H1 (cell line): ENCODE results near the gene LRRC40. TPM values are rescaled to one million over a fixed set of nuclear protein-coding genes. Genes with fewer than 3 reads are reported as not detected.

Experiments used
- CTCF ChIA-PET: fragments of 300-600 bp; sonication (Branson Sonifier 250); formaldehyde crosslinking; loops from one replicate; lab custom pipeline; 2021; ENCODE audit not compliant: partially characterized antibody; lab: Charles Lee
- POLR2A ChIA-PET: fragments of 300-600 bp; sonication (Branson Sonifier 250); formaldehyde crosslinking; loops from one replicate; lab custom pipeline; 2021; ENCODE audit warnings: inconsistent platforms; ENCODE audit not compliant: partially characterized antibody; lab: Charles Lee
- DNase-seq, 2 experiments: peaks; one replicate each; pipeline versions ENCODE4 v3.0.0 to v3.0.0-alpha.2; 2010 to 2022; ENCODE audit warnings: low spot score in 2 of 2, low read depth in 1 of 2, mixed read lengths in 1 of 2
- FAIRE-seq: peaks from 2 replicates; lab custom pipeline; 2011; peaks lifted over from hg19 to GRCh38; lab: Jason Lieb, UNC
- H2AFZ ChIP-seq: 2 replicates; pipeline ENCODE4 v1.8.1; 2012; ENCODE audit warnings: low read length, inconsistent platforms
- H2AK5ac ChIP-seq: 2 replicates; pipeline ENCODE4 v1.6.1; 2013; ENCODE audit warnings: low read depth, low read length
- H2BK120ac ChIP-seq: replicated peaks from 2 replicates; pipeline ENCODE3; 2013; ENCODE audit warnings: low read depth, low read length, inconsistent platforms
- H2BK12ac ChIP-seq: 2 replicates; pipeline ENCODE4 v1.6.1; 2013; ENCODE audit warnings: low read depth, low read length
- H2BK15ac ChIP-seq: 2 replicates; pipeline ENCODE4 v1.6.1; 2013; ENCODE audit warnings: low read length
- H2BK20ac ChIP-seq: 2 replicates; pipeline ENCODE4 v1.6.1; 2013; ENCODE audit warnings: low read length
- H2BK5ac ChIP-seq: 2 replicates; pipeline ENCODE4 v1.6.1; 2013; ENCODE audit warnings: low read depth, low read length
- H3K14ac ChIP-seq: 2 replicates; pipeline ENCODE4 v1.6.1; 2013; ENCODE audit warnings: inconsistent platforms; ENCODE audit not compliant: insufficient read length
- H3K18ac ChIP-seq: 2 replicates; pipeline ENCODE4 v1.6.1; 2013; ENCODE audit warnings: low read length; ENCODE audit errors: extremely low read depth
- H3K23ac ChIP-seq: 2 replicates; pipeline ENCODE4 v1.6.1; 2013; ENCODE audit warnings: inconsistent platforms; ENCODE audit not compliant: insufficient read length
- H3K23me2 ChIP-seq: 2 replicates; pipeline ENCODE4 v1.6.1; 2013; ENCODE audit warnings: low read depth, low read length
- H3K27ac ChIP-seq: 2 replicates; pipeline ENCODE4 v1.6.1; 2011; ENCODE audit warnings: low read depth, low read length, inconsistent platforms
- H3K27me3 ChIP-seq, 4 experiments: replicated peaks in 1 of 4; 1 replicate in 1 of 4; 2 replicates in 3 of 4; pipeline versions ENCODE4 v1.6.1 to v1.8.1; 2011 to 2013; ENCODE audit warnings: low read length in 3 of 4, mild to moderate bottlenecking in 3 of 4, inconsistent platforms in 2 of 4, mixed read lengths in 2 of 4, moderate library complexity in 1 of 4; ENCODE audit not compliant: control insufficient read depth in 3 of 4, insufficient read depth in 3 of 4; ENCODE audit errors: extremely low read depth in 1 of 4
- H3K36me3 ChIP-seq, 4 experiments: 2 replicates each; pipeline versions ENCODE4 v1.6.1 to v1.8.1; 2011 to 2013; ENCODE audit warnings: mild to moderate bottlenecking in 4 of 4, low read length in 3 of 4, moderate library complexity in 2 of 4, control low read depth in 1 of 4, inconsistent platforms in 1 of 4; ENCODE audit not compliant: insufficient read depth in 4 of 4, control insufficient read depth in 2 of 4
- H3K4ac ChIP-seq: replicated peaks from 2 replicates; pipeline ENCODE3; 2013; ENCODE audit warnings: low read length, low read depth, mixed read lengths, inconsistent platforms; ENCODE audit not compliant: insufficient read length
- H3K4me1 ChIP-seq, 4 experiments: replicated peaks in 1 of 4; 1 replicate in 1 of 4; 2 replicates in 3 of 4; pipeline versions ENCODE4 v1.6.1 to v1.8.1; 2011 to 2013; ENCODE audit warnings: low read length in 3 of 4, inconsistent platforms in 2 of 4, mixed read lengths in 1 of 4; ENCODE audit not compliant: insufficient read depth in 4 of 4, control insufficient read depth in 3 of 4
- H3K4me2 ChIP-seq, 2 experiments: 2 replicates each; pipeline versions ENCODE4 v1.6.1 to v1.8.1; 2011 to 2013; ENCODE audit warnings: low read depth in 2 of 2, low read length in 2 of 2, control low read depth in 1 of 2, inconsistent platforms in 1 of 2, mild to moderate bottlenecking in 1 of 2; ENCODE audit not compliant: insufficient read depth in 1 of 2
- H3K4me3 ChIP-seq, 4 experiments: fragments of 200-600, 300-600 bp in 1 of 4; sonication (generic), shearing (Covaris generic), sonication (Bioruptor Twin) in 1 of 4; 2 replicates each; pipeline versions ENCODE4 v1.5.1 to v1.8.1; 2011 to 2016; ENCODE audit warnings: low read length in 4 of 4, low read depth in 3 of 4, control low read depth in 2 of 4, inconsistent platforms in 2 of 4, mild to moderate bottlenecking in 2 of 4, mixed read lengths in 1 of 4, moderate library complexity in 1 of 4; ENCODE audit not compliant: insufficient read depth in 2 of 4; ENCODE audit errors: extremely low read depth in 1 of 4
- H3K56ac ChIP-seq: replicated peaks from 2 replicates; pipeline ENCODE3; 2013; ENCODE audit warnings: low read depth, mild to moderate bottlenecking, mixed read lengths, low read length, inconsistent platforms; ENCODE audit not compliant: insufficient read length
- H3K79me1 ChIP-seq: 2 replicates; pipeline ENCODE4 v1.6.1; 2013; ENCODE audit warnings: low read depth, low read length, control low read depth
- H3K79me2 ChIP-seq, 2 experiments: 2 replicates each; pipeline versions ENCODE4 v1.6.1 to v1.8.1; 2012 to 2013; ENCODE audit warnings: low read length in 2 of 2, mild to moderate bottlenecking in 2 of 2, inconsistent platforms in 1 of 2; ENCODE audit not compliant: insufficient read depth in 2 of 2, control insufficient read depth in 1 of 2
- H3K9ac ChIP-seq, 4 experiments: replicated peaks in 1 of 4; 1 replicate in 1 of 4; 2 replicates in 3 of 4; pipeline versions ENCODE4 v1.6.1 to v1.8.1; 2011 to 2013; ENCODE audit warnings: low read depth in 3 of 4, low read length in 3 of 4, control low read depth in 2 of 4, mild to moderate bottlenecking in 2 of 4, moderate library complexity in 2 of 4, inconsistent platforms in 1 of 4; ENCODE audit errors: extremely low read depth in 1 of 4
- H3K9me3 ChIP-seq, 2 experiments: 2 replicates each; pipeline versions ENCODE4 v1.6.1 to v1.8.1; 2012 to 2013; ENCODE audit warnings: mild to moderate bottlenecking in 2 of 2, moderate library complexity in 2 of 2, control low read depth in 1 of 2, inconsistent platforms in 1 of 2, low read depth in 1 of 2, low read length in 1 of 2, mixed read lengths in 1 of 2; ENCODE audit not compliant: insufficient read depth in 2 of 2
- H4K20me1 ChIP-seq, 2 experiments: replicated peaks in 1 of 2; 2 replicates each; pipeline versions ENCODE3 to v1.8.1; 2011 to 2013; ENCODE audit warnings: inconsistent platforms in 2 of 2, low read length in 2 of 2, mild to moderate bottlenecking in 1 of 2; ENCODE audit not compliant: insufficient read depth in 2 of 2, control insufficient read depth in 1 of 2
- H4K5ac ChIP-seq: 2 replicates; pipeline ENCODE4 v1.6.1; 2013; ENCODE audit warnings: low read length, low read depth, mixed read lengths, inconsistent platforms; ENCODE audit not compliant: insufficient read length
- H4K8ac ChIP-seq: 2 replicates; pipeline ENCODE4 v1.8.0; 2013; ENCODE audit warnings: mild to moderate bottlenecking, moderate library complexity, low read length, inconsistent platforms; ENCODE audit not compliant: insufficient read depth; ENCODE audit errors: extremely low read depth
- H4K91ac ChIP-seq: replicated peaks from 2 replicates; pipeline ENCODE3; 2013; ENCODE audit warnings: low read length, mixed read lengths, inconsistent platforms; ENCODE audit not compliant: insufficient read length
- BRCA1 ChIP-seq: IDR thresholded peaks from 2 replicates; pipeline ENCODE4 v1.6.1; 2012; ENCODE audit warnings: low read depth, low read length, improper control_type of control experiment
- EGR1 ChIP-seq: IDR thresholded peaks from 2 replicates; pipeline ENCODE4 v1.6.1; 2011; ENCODE audit warnings: low read depth, low read length, borderline replicate concordance
- USF2 ChIP-seq: IDR thresholded peaks from 2 replicates; pipeline ENCODE4 v1.6.1; 2011; ENCODE audit warnings: low read length, improper control_type of control experiment
- WGBS, 2 experiments: shearing (Covaris generic) in 1 of 2; methylation state at CpG; one replicate each; pipeline versions ENCODE4 v1.1.6 to v1.1.7; 2013 to 2015; ENCODE audit warnings: low lambda C conversion rate in 2 of 2, mixed read lengths in 2 of 2, inconsistent platforms in 1 of 2, low coverage in 1 of 2, missing lambda C conversion rate in 1 of 2; ENCODE audit not compliant: insufficient replicate concordance in 2 of 2, insufficient coverage in 1 of 2, insufficient read length in 1 of 2; ENCODE audit errors: extremely low coverage in 1 of 2, missing lambda C conversion rate in 1 of 2; 5-methylcytosine and 5-hydroxymethylcytosine counted together
- polyA plus RNA-seq, 7 experiments: library from polyadenylated mRNA; depleted of rRNA in 3 of 7; stranded (reverse) in 5 of 7; unstranded in 2 of 7; fragments of >200 nt in 5 of 7; fragments of 200-250 nt in 2 of 7; gene quantifications; 1 replicate in 5 of 7; 2 replicates in 1 of 7; 4 replicates in 1 of 7; pipeline versions ENCODE4 v1.2.1 to v1.2.3, GENCODE V29; 2011 to 2013; ENCODE audit warnings: missing spikeins in 2 of 7, mixed read lengths in 2 of 7
- total RNA-seq: library from RNA; stranded (reverse); fragmentation: NEBNext Ultra II Directional; extraction: Animal tissue kit (Norgen Biotek cat#: 25700); gene quantifications from 2 replicates; pipeline ENCODE4 v1.2.1, GENCODE V29; 2021

LRRC40 gene
- total and polyA plus RNA-seq, 2 of the 8 experiments (the other 6 are each of a cell fraction or from before 2014, with no cell fraction given): 13.4 to 30.8 TPM

- H2BK20ac ChIP-seq: no peak overlapping the region
- H3K18ac ChIP-seq: no peak overlapping the region
- 0 out of 2 replicates have a peak overlapping the region, but pooled peaks have one; percentile 40 for H2BK12ac ChIP-seq
- no peaks in the 10 kb centered on the region for H4K20me1 ChIP-seq
- CTCF ChIA-PET: interaction anchor here (1.9 kb wide), 1 partner anchor 11 kb away, joined by 7 read pairs; no protein-coding TSS in a partner anchor
- H3K27ac ChIP-seq: peak overlapping the region; percentile 91; the same call in 1 of the 2 replicates
- H3K36me3 ChIP-seq: peaks cover 0 to 8% (median 1%) of the 10 kb centered on the region in 4 experiments; a peak in 3 of 8 replicates
- H2BK15ac ChIP-seq: no peak overlapping the region
- no peak for DNase-seq
- H4K5ac ChIP-seq: no peak overlapping the region
- peaks cover 0 to 3% (median 0%) of the 10 kb centered on the region in 4 experiments; a peak in 1 of 7 replicates for H3K4me1 ChIP-seq
- WGBS, 2 experiments: 1% methylated on average over 11 of the region's 11 CpGs; no CpG with 5 or more reads in 1 of the 2 experiments
- H3K79me2 ChIP-seq: peaks cover 13 to 94% of the 10 kb centered on the region in 2 experiments
- 0 out of 2 replicates have a peak, but pooled peaks cover 1% of the 10 kb centered on the region for H3K23me2 ChIP-seq
- FAIRE-seq: no peak
- peak overlapping the region; percentile 84 to 99 (median 95) for H3K4me3 ChIP-seq
- no peak overlapping the region; the same call in 1 of the 2 replicates for H2BK5ac ChIP-seq
- H3K9me3 ChIP-seq: no peaks in the 10 kb centered on the region
- peak overlapping the region; percentile 95 for H2AFZ ChIP-seq
- no peak overlapping the region for H2AK5ac ChIP-seq
- H4K91ac ChIP-seq: no peak overlapping the region
- H3K79me1 ChIP-seq: peaks cover 2% of the 10 kb centered on the region; the same call in 1 of the 2 replicates
- peak overlapping the region; percentile 79 to 98 (median 95) for H3K9ac ChIP-seq
- no peaks in the 10 kb centered on the region for H3K27me3 ChIP-seq
- peak overlapping the region; percentile 72 to 81 for H3K4me2 ChIP-seq
- H3K4ac ChIP-seq: no peak overlapping the region
- H4K8ac ChIP-seq: no peak overlapping the region
- POLR2A ChIA-PET: interaction anchor here (0.7 to 8.5 kb wide), 5 partner anchors 11 to 208 kb away, joined by 3 to 67 read pairs (median 4); partner anchors contain the start of genes CTH and SRSF11
- peak overlapping the region; percentile 13 for H3K56ac ChIP-seq
- H3K14ac ChIP-seq: no peak overlapping the region
- H2BK120ac ChIP-seq: no peak overlapping the region
- TF ChIP-seq USF2 (no peak), EGR1 (no peak), BRCA1 (no peak)
- TF ChIP-seq, all 59 proteins: peak for 0
- H3K23ac ChIP-seq: no peak overlapping the region
These were observed 327 bp downstream of the LRRC40 start for GRCh38 chr1:70205071-70205433.
